H9 (cell line): ENCODE data around the gene CHMP6. TPM values are rescaled to one million over a fixed set of nuclear protein-coding genes. Genes with fewer than 3 reads are reported as not detected.

Experiments used
- DNase-seq: peaks from one replicate; pipeline ENCODE4 v3.0.0-alpha.2; 2017
- H2AFZ ChIP-seq: one replicate; pipeline ENCODE4 v1.6.1; 2013; ENCODE audit warnings: mild to moderate bottlenecking, low read length, control low read depth, moderate library complexity
- H2AK5ac ChIP-seq: 2 replicates; pipeline ENCODE4 v1.6.1; 2013; ENCODE audit warnings: low read length, control low read depth, mixed read lengths; ENCODE audit not compliant: insufficient read length
- H2BK120ac ChIP-seq: one replicate; pipeline ENCODE4 v1.6.1; 2013; ENCODE audit warnings: low read depth, mild to moderate bottlenecking, low read length, control low read depth, inconsistent platforms; ENCODE audit not compliant: poor library complexity, severe bottlenecking
- H2BK12ac ChIP-seq: 2 replicates; pipeline ENCODE4 v1.6.1; 2013; ENCODE audit warnings: low read length, control low read depth, mixed read lengths, low read depth; ENCODE audit not compliant: insufficient read length
- H2BK15ac ChIP-seq: 2 replicates; pipeline ENCODE4 v1.6.1; 2013; ENCODE audit warnings: low read depth, low read length, control low read depth
- H2BK20ac ChIP-seq: one replicate; pipeline ENCODE4 v1.6.1; 2013; ENCODE audit warnings: low read depth, mild to moderate bottlenecking, low read length, control low read depth, inconsistent platforms; ENCODE audit not compliant: poor library complexity, severe bottlenecking
- H2BK5ac ChIP-seq: 2 replicates; pipeline ENCODE4 v1.6.1; 2013; ENCODE audit warnings: low read length, control low read depth, mixed read lengths; ENCODE audit not compliant: insufficient read length
- H3K14ac ChIP-seq: 2 replicates; pipeline ENCODE4 v1.6.1; 2013; ENCODE audit warnings: low read length, control low read depth; ENCODE audit not compliant: insufficient read depth
- H3K18ac ChIP-seq: 2 replicates; pipeline ENCODE4 v1.6.1; 2013; ENCODE audit warnings: low read depth, mild to moderate bottlenecking, mixed read lengths, low read length, control low read depth; ENCODE audit not compliant: insufficient read length
- H3K23ac ChIP-seq: 2 replicates; pipeline ENCODE4 v1.6.1; 2013; ENCODE audit warnings: low read length, control low read depth, mixed read lengths, low read depth; ENCODE audit not compliant: insufficient read length
- H3K23me2 ChIP-seq: 2 replicates; pipeline ENCODE4 v1.6.1; 2013; ENCODE audit warnings: low read depth, mild to moderate bottlenecking, mixed read lengths, low read length, control low read depth; ENCODE audit not compliant: insufficient read length, poor library complexity, severe bottlenecking
- H3K27ac ChIP-seq: 2 replicates; pipeline ENCODE4 v1.5.1; 2013; ENCODE audit warnings: low read length, control low read depth, mixed read lengths, low read depth; ENCODE audit not compliant: insufficient read length
- H3K27me3 ChIP-seq: 2 replicates; pipeline ENCODE4 v1.6.1; 2013; ENCODE audit warnings: low read length, control low read depth, inconsistent platforms; ENCODE audit not compliant: insufficient read depth
- H3K4ac ChIP-seq: 2 replicates; pipeline ENCODE4 v1.6.1; 2013; ENCODE audit warnings: low read depth, mild to moderate bottlenecking, control low read depth, inconsistent platforms, low read length, moderate library complexity
- H3K4me1 ChIP-seq: 2 replicates; pipeline ENCODE4 v1.6.1; 2013; ENCODE audit warnings: low read length, control low read depth, inconsistent platforms; ENCODE audit not compliant: insufficient read depth
- H3K4me2 ChIP-seq: 2 replicates; pipeline ENCODE4 v1.6.1; 2013; ENCODE audit warnings: low read length, control low read depth, mixed read lengths; ENCODE audit not compliant: insufficient read length, insufficient read depth
- H3K56ac ChIP-seq: 2 replicates; pipeline ENCODE4 v1.6.1; 2013; ENCODE audit warnings: low read depth, mild to moderate bottlenecking, mixed read lengths, low read length, control low read depth; ENCODE audit not compliant: insufficient read length
- H3K79me1 ChIP-seq: 2 replicates; pipeline ENCODE4 v1.6.1; 2013; ENCODE audit warnings: low read depth, mild to moderate bottlenecking, moderate library complexity, low read length, control low read depth, inconsistent platforms; ENCODE audit not compliant: insufficient read depth, poor library complexity, severe bottlenecking
- H3K79me2 ChIP-seq: 2 replicates; pipeline ENCODE4 v1.6.1; 2013; ENCODE audit warnings: low read length, control low read depth, inconsistent platforms; ENCODE audit not compliant: insufficient read depth
- H3K9ac ChIP-seq: 2 replicates; pipeline ENCODE4 v1.6.1; 2013; ENCODE audit warnings: low read length, control low read depth, mixed read lengths; ENCODE audit not compliant: insufficient read length; ENCODE audit errors: extremely low read depth
- H3K9me3 ChIP-seq: one replicate; pipeline ENCODE4 v1.6.1; 2013; ENCODE audit warnings: low read depth, low read length, inconsistent platforms; ENCODE audit not compliant: control insufficient read depth
- H3T11ph ChIP-seq: one replicate; pipeline ENCODE4 v1.6.1; 2013; ENCODE audit warnings: mild to moderate bottlenecking, low read length, control low read depth, inconsistent platforms
- H4K20me1 ChIP-seq: one replicate; pipeline ENCODE4 v1.6.1; 2013; ENCODE audit not compliant: control insufficient read depth, insufficient read length, insufficient read depth
- H4K5ac ChIP-seq: 2 replicates; pipeline ENCODE4 v1.6.1; 2013; ENCODE audit warnings: low read depth, mild to moderate bottlenecking, mixed read lengths, low read length, control low read depth; ENCODE audit not compliant: insufficient read length
- H4K8ac ChIP-seq: replicated peaks from 2 replicates; pipeline ENCODE4 v1.6.1; 2013; ENCODE audit warnings: low read length, control low read depth, mixed read lengths, low read depth; ENCODE audit not compliant: insufficient read length
- H4K91ac ChIP-seq: 2 replicates; pipeline ENCODE4 v1.6.1; 2013; ENCODE audit warnings: low read depth, mild to moderate bottlenecking, moderate library complexity, mixed read lengths, low read length, control low read depth; ENCODE audit not compliant: insufficient read length
- H3K27ac Mint-ChIP-seq, 3 experiments: 2 replicates in 2 of 3; 3 replicates in 1 of 3; pipeline ENCODE4 v1.8.0; 2020 to 2021; ENCODE audit warnings: mixed read lengths in 3 of 3, mild to moderate bottlenecking in 1 of 3, moderate library complexity in 1 of 3
- H3K27me3 Mint-ChIP-seq: 2 replicates; pipeline ENCODE4 v1.8.0; 2021; ENCODE audit warnings: low read depth, mild to moderate bottlenecking, moderate library complexity, mixed read lengths
- H3K36me3 Mint-ChIP-seq, 3 experiments: 2 replicates in 2 of 3; 3 replicates in 1 of 3; pipeline ENCODE4 v1.8.0; 2020 to 2021; ENCODE audit warnings: low read depth in 3 of 3, mixed read lengths in 3 of 3; ENCODE audit not compliant: insufficient read depth in 1 of 3
- H3K4me1 Mint-ChIP-seq, 2 experiments: 2 replicates each; pipeline ENCODE4 v1.8.0; 2020; ENCODE audit warnings: mixed read lengths in 2 of 2
- H3K4me3 Mint-ChIP-seq, 2 experiments: 2 replicates in 1 of 2; 3 replicates in 1 of 2; pipeline ENCODE4 v1.8.0; 2020 to 2021; ENCODE audit warnings: mild to moderate bottlenecking in 2 of 2, mixed read lengths in 2 of 2, moderate library complexity in 1 of 2
- H3K9me3 Mint-ChIP-seq, 2 experiments: 2 replicates in 1 of 2; 3 replicates in 1 of 2; pipeline ENCODE4 v1.8.0; 2020; ENCODE audit warnings: mild to moderate bottlenecking in 2 of 2, mixed read lengths in 2 of 2, moderate library complexity in 1 of 2
- WGBS: extraction: QIAGEN DNeasy Blood & Tissue Kit; methylation state at CpG from one replicate; pipeline ENCODE4 v1.1.7; 2013; ENCODE audit warnings: missing lambda C conversion rate, low lambda C conversion rate, mixed read lengths; ENCODE audit not compliant: insufficient read length; ENCODE audit errors: extremely low coverage; 5-methylcytosine and 5-hydroxymethylcytosine counted together
- total RNA-seq: library from RNA; stranded (reverse); gene quantifications from 2 replicates; pipeline ENCODE4 v1.2.1, GENCODE V29; 2021
- TF ChIP-seq, protein P1 (sequence below): fragments of 200-600 bp; sonication (generic); conservative IDR thresholded peaks from 3 replicates; pipeline ENCODE4 v1.8.0; 2021; ENCODE audit warnings: antibody characterized with exemption, mild to moderate bottlenecking

Gene CHMP6
- total RNA-seq, 1 experiment from 2014 or later, result 23.4 TPM

DNA sequence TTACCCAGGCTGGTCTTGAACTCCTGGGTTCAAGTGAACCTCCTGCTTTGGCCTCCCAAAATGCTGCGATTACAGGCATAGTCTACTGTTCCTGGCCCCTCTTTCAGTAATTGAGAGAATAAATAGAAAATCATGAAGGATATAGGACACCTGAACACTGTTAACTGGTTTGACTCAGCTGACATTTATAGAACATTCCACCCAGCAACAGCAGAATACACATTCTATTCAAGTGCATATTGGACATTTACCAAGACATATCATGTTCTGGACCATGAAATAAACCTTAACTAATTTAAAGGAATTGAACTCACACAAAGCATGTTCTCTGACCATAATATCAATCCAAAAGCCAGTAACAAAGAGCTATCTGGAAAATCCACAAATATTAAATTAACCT is 23.5 kb downstream of the CHMP6 start:
- H3K9me3 ChIP-seq, result peaks cover 7% of the 10 kb centered on the region
- H3K36me3 Mint-ChIP-seq, result peaks cover 9 to 15% (median 10%) of the 10 kb centered on the region in 3 experiments
- no peaks in the 10 kb centered on the region for H4K20me1 ChIP-seq
- H3K79me1 ChIP-seq, result no peaks in the 10 kb centered on the region
- no peak overlapping the region for H4K91ac ChIP-seq
- no peak overlapping the region for H2BK120ac ChIP-seq
- peaks cover 23 to 24% of the 10 kb centered on the region in 2 experiments for H3K9me3 Mint-ChIP-seq
- H2BK15ac ChIP-seq, result no peak overlapping the region
- no peak overlapping the region for H3K18ac ChIP-seq
- peaks cover 22% of the 10 kb centered on the region for H3K27me3 Mint-ChIP-seq
- no peak overlapping the region for H3K4ac ChIP-seq
- H3K4me2 ChIP-seq, result no peak overlapping the region
- no peak overlapping the region for H2AFZ ChIP-seq
- TF ChIP-seq, protein P1, sequence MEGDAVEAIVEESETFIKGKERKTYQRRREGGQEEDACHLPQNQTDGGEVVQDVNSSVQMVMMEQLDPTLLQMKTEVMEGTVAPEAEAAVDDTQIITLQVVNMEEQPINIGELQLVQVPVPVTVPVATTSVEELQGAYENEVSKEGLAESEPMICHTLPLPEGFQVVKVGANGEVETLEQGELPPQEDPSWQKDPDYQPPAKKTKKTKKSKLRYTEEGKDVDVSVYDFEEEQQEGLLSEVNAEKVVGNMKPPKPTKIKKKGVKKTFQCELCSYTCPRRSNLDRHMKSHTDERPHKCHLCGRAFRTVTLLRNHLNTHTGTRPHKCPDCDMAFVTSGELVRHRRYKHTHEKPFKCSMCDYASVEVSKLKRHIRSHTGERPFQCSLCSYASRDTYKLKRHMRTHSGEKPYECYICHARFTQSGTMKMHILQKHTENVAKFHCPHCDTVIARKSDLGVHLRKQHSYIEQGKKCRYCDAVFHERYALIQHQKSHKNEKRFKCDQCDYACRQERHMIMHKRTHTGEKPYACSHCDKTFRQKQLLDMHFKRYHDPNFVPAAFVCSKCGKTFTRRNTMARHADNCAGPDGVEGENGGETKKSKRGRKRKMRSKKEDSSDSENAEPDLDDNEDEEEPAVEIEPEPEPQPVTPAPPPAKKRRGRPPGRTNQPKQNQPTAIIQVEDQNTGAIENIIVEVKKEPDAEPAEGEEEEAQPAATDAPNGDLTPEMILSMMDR, result no peak
- H4K5ac ChIP-seq, result no peak overlapping the region
- H3K27me3 ChIP-seq, result no peaks in the 10 kb centered on the region
- WGBS, result no CpG with 5 or more reads among the region's 1 CpG
- H2BK20ac ChIP-seq, result no peak overlapping the region
- no peak overlapping the region for H4K8ac ChIP-seq
- no peak overlapping the region for H3K14ac ChIP-seq
- H3K23me2 ChIP-seq, result no peaks in the 10 kb centered on the region
- no peak overlapping the region for H3K27ac ChIP-seq
- H2BK5ac ChIP-seq, result no peak overlapping the region
- H3K9ac ChIP-seq, result no peak overlapping the region
- no peak overlapping the region for H3K27ac Mint-ChIP-seq
- no peak overlapping the region for H3K56ac ChIP-seq
- peaks cover 22 to 34% of the 10 kb centered on the region in 2 experiments for H3K4me1 Mint-ChIP-seq
- no peak overlapping the region for H2AK5ac ChIP-seq
- no peaks in the 10 kb centered on the region for H3K4me1 ChIP-seq
- no peak overlapping the region for H3K23ac ChIP-seq
- DNase-seq, result no peak
- H3T11ph ChIP-seq, result no peak overlapping the region
- H3K79me2 ChIP-seq, result no peaks in the 10 kb centered on the region
- no peak overlapping the region for H3K4me3 Mint-ChIP-seq
- no peak overlapping the region for H2BK12ac ChIP-seq
